Loucy (cell line): ENCODE measurements around the gene CCDC182.

Source experiments
- H2AFZ ChIP-seq: fragments of 200-600 bp; sonication (generic); 2 replicates; pipeline ENCODE4 v1.6.0; 2016; ENCODE audit warnings: antibody characterized with exemption, mild to moderate bottlenecking, low read length, moderate library complexity
- H3F3A ChIP-seq: fragments of 200-600 bp; 2 replicates; pipeline ENCODE4 v1.6.0; 2016; ENCODE audit warnings: antibody characterized with exemption, low read depth, mild to moderate bottlenecking
- H3K27me3 ChIP-seq: fragments of 200-600 bp; sonication (generic); 2 replicates; pipeline ENCODE4 v1.6.1; 2014; ENCODE audit warnings: low read length, mild to moderate bottlenecking; ENCODE audit not compliant: insufficient read depth, poor library complexity, severe bottlenecking
- H3K36me3 ChIP-seq: fragments of 200-600 bp; sonication (generic); 2 replicates; pipeline ENCODE4 v1.6.1; 2016; ENCODE audit warnings: low read length; ENCODE audit not compliant: insufficient read depth
- H3K4me1 ChIP-seq: fragments of 200-600 bp; sonication (generic); 2 replicates; pipeline ENCODE4 v1.5.1; 2014; ENCODE audit warnings: low read length, mild to moderate bottlenecking; ENCODE audit not compliant: insufficient read depth, poor library complexity, severe bottlenecking
- H3K4me2 ChIP-seq: fragments of 200-600 bp; sonication (generic); 2 replicates; pipeline ENCODE4 v1.6.0; 2014; ENCODE audit warnings: antibody characterized with exemption, low read length, low read depth, mild to moderate bottlenecking; ENCODE audit not compliant: poor library complexity, severe bottlenecking
- H3K4me3 ChIP-seq: fragments of 200-600 bp; sonication (generic); 2 replicates; pipeline ENCODE4 v1.5.1; 2014; ENCODE audit warnings: low read length, mild to moderate bottlenecking, mixed read lengths; ENCODE audit not compliant: poor library complexity, severe bottlenecking
- H3K79me2 ChIP-seq: fragments of 200-600 bp; sonication (generic); 2 replicates; pipeline ENCODE4 v1.6.1; 2014; ENCODE audit warnings: low read length; ENCODE audit not compliant: insufficient read depth
- H3K9ac ChIP-seq: fragments of 200-600 bp; sonication (generic); 2 replicates; pipeline ENCODE4 v1.6.0; 2014; ENCODE audit warnings: mild to moderate bottlenecking, low read depth, low read length, moderate library complexity; ENCODE audit not compliant: poor library complexity, severe bottlenecking
- H3K9me2 ChIP-seq: fragments of 200-600 bp; sonication (generic); replicated peaks from 2 replicates; pipeline ENCODE4 v1.6.1; 2016; ENCODE audit warnings: low read depth, low read length, mixed read lengths
- H3K9me3 ChIP-seq: fragments of 200-600 bp; sonication (generic); 2 replicates; pipeline ENCODE4 v1.6.1; 2014; ENCODE audit warnings: mild to moderate bottlenecking, antibody characterized with exemption, low read length, low read depth; ENCODE audit not compliant: insufficient read depth
- H4K20me1 ChIP-seq: fragments of 200-600 bp; sonication (generic); 2 replicates; pipeline ENCODE4 v1.6.0; 2014; ENCODE audit warnings: antibody characterized with exemption, low read length, mild to moderate bottlenecking; ENCODE audit not compliant: insufficient read depth, poor library complexity, severe bottlenecking
- EZH2phosphoT487 ChIP-seq: fragments of 200-600 bp; IDR thresholded peaks from 2 replicates; pipeline ENCODE4 v1.6.1; 2018; ENCODE audit warnings: antibody characterized with exemption, mild to moderate bottlenecking, moderate library complexity, borderline replicate concordance
- TF ChIP-seq, protein P1 (sequence below): fragments of 200-600 bp; sonication (generic); conservative IDR thresholded peaks from 2 replicates; pipeline ENCODE4 v1.5.1; 2014; ENCODE audit warnings: mild to moderate bottlenecking, antibody characterized with exemption, low read length

The CCDC182 gene

GRCh38 chr17:57697197-57697596 lies 47.9 kb downstream of the CCDC182 start:
- no peaks in the 10 kb centered on the region; the same call in 1 of the 2 replicates for H3K9me3 ChIP-seq

GRCh38 chr17:57696050-57696449 lies 49.0 kb downstream of the CCDC182 start:
- Histone ChIP-seq H3K27me3 (no peaks in the 10 kb centered on the region), H3K4me3 (no peak overlapping the region), H3K79me2 (no peaks in the 10 kb centered on the region), H3K4me1 (peaks cover 8% of the 10 kb centered on the region), H3K9ac (no peak overlapping the region), H3K36me3 (peaks cover 3% of the 10 kb centered on the region; the same call in 1 of the 2 replicates), H3K9me2 (no peaks in the 10 kb centered on the region), H4K20me1 (no peaks in the 10 kb centered on the region), H2AFZ (no peak overlapping the region), H3K4me2 (no peak overlapping the region), H3F3A (no peaks in the 10 kb centered on the region), H3K9me3 (no peaks in the 10 kb centered on the region; the same call in 1 of the 2 replicates)
- TF ChIP-seq, protein P1, sequence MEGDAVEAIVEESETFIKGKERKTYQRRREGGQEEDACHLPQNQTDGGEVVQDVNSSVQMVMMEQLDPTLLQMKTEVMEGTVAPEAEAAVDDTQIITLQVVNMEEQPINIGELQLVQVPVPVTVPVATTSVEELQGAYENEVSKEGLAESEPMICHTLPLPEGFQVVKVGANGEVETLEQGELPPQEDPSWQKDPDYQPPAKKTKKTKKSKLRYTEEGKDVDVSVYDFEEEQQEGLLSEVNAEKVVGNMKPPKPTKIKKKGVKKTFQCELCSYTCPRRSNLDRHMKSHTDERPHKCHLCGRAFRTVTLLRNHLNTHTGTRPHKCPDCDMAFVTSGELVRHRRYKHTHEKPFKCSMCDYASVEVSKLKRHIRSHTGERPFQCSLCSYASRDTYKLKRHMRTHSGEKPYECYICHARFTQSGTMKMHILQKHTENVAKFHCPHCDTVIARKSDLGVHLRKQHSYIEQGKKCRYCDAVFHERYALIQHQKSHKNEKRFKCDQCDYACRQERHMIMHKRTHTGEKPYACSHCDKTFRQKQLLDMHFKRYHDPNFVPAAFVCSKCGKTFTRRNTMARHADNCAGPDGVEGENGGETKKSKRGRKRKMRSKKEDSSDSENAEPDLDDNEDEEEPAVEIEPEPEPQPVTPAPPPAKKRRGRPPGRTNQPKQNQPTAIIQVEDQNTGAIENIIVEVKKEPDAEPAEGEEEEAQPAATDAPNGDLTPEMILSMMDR = no peak
- no peak for TF ChIP-seq EZH2phosphoT487

More at GRCh38 chr17:57697197-57697596, 47.9 kb downstream of the CCDC182 start:
- Histone ChIP-seq H4K20me1 (no peaks in the 10 kb centered on the region), H3K27me3 (no peaks in the 10 kb centered on the region), H2AFZ (no peak overlapping the region), H3K4me3 (no peak overlapping the region), H3K9me2 (no peaks in the 10 kb centered on the region), H3K4me2 (no peak overlapping the region), H3K4me1 (peaks cover 8% of the 10 kb centered on the region), H3K36me3 (peaks cover 3% of the 10 kb centered on the region; the same call in 1 of the 2 replicates), H3K9ac (no peak overlapping the region), H3F3A (no peaks in the 10 kb centered on the region), H3K79me2 (no peaks in the 10 kb centered on the region)
- TF ChIP-seq EZH2phosphoT487 = no peak
- TF ChIP-seq, protein P1 = no peak
